HG03378 (cell line): Measurements from ENCODE around the gene RBMY1J.
"Not testable (repeated sequence)": the region's sequence is repeated elsewhere in the genome, so short reads cannot be mapped to it uniquely, and the experiment has no call there.

ENCODE experiments used
- ATAC-seq: cut with Tn5 transposase; IDR thresholded peaks from one replicate; pipeline ENCODE4 v1.9.1; 2021; ENCODE audit warnings: mild to moderate bottlenecking, moderate library complexity; ENCODE audit not compliant: unreplicated experiment

The RBMY1J gene

GRCh38 chrY:22403110-22403509 is at the start of gene RBMY1J:
Gene RBMY1J (plus strand): TSS chrY:22403410. CDS start chrY:22405448, 2,038 bp downstream.
- not testable (repeated sequence) for ATAC-seq

- no peak for ATAC-seq
These were observed 35.8 kb upstream of the RBMY1J start for GRCh38 chrY:22367416-22367815.

GRCh38 chrY:22370623-22371022 is 32.6 kb upstream of the RBMY1J start:
- no peak for ATAC-seq

GRCh38 chrY:22373494-22373893 is 29.7 kb upstream of the RBMY1J start:
- ATAC-seq, result no peak

GRCh38 chrY:22444718-22445396 is 41.6 kb downstream of the RBMY1J start:
- not testable (repeated sequence) for ATAC-seq

- ATAC-seq, result not testable (repeated sequence)
These were observed 52.3 kb downstream of the RBMY1J start for GRCh38 chrY:22455522-22455921.

GRCh38 chrY:22461962-22462361 is 58.8 kb downstream of the RBMY1J start:
- ATAC-seq, result not testable (repeated sequence)
